Measurements from ENCODE around the gene SMARCD1.
"Not testable (repeated sequence)": the region's sequence is repeated elsewhere in the genome, so short reads cannot be mapped to it uniquely, and the experiment has no call there.

SMARCD1 gene

DNA sequence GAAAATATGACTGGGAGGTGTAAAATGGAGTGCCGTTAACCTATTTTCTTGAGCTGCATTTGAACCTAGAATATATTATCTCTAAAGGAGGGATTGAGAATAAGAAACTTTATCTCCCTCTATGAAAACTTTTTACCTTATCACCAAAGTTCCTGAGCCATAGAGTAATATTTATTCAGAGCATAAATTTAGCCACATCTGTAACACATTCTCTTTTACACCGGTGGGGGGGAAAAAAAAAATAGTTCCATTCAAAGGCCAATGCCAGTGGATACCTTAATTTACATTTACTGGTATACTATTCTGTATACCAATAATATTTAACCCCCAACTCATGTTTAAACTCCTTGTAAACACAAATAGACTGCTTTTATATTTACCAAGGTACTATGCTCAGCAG is 60.3 kb downstream of the SMARCD1 start:
- no peak overlapping the region for H3K4me3 ChIP-seq (ENCODE audit: low read length)
- no peak for TF ChIP-seq ZNF274 (IDR thresholded peaks at IDR 0.05; ENCODE audit: low read depth, low read length)

DNA sequence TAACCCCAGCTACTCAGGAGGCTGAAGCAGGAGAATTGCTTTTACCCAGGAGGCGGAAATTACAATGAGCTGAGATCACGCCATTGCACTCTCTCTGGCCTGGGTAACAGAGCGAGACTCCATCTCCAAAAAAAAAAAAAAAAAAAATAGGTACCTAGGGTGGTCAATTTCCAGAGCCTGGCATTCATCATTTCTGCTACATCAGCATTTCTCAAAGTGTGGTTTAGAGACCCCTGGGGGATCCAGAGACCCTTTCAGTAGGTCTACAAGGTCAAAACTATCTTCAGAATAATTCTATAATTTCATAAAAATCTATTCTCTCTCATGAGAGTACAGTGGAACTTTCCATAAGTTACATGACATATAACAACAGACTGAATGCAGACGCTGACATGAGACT is 62.1 kb downstream of the SMARCD1 start:
- H3K4me3 ChIP-seq (ENCODE audit: low read length), result no peak overlapping the region
- no peak for TF ChIP-seq ZNF274 (IDR thresholded peaks at IDR 0.05; ENCODE audit: low read depth, low read length)

DNA sequence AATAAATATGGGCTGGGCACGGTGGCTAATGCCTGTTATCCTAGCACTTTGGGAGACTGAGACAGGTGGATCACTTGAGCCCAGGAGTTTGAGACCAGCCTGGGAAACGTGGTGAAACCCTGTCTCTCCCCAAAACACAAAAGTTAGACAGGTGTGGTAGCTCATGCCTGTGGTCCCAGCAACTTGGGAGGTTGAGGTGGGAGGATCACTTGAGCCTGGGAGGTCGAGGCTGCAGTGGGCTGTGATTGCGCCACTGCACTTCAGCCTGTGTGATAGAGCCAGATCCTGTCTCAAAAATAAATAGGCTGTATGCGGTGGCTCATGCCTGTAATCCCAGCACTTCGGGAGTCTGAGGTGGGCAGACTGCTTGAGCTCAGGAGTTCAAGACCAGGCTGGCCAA is 62.9 kb downstream of the SMARCD1 start:
- H3K4me3 ChIP-seq (ENCODE audit: low read length), result not testable (repeated sequence)

DNA sequence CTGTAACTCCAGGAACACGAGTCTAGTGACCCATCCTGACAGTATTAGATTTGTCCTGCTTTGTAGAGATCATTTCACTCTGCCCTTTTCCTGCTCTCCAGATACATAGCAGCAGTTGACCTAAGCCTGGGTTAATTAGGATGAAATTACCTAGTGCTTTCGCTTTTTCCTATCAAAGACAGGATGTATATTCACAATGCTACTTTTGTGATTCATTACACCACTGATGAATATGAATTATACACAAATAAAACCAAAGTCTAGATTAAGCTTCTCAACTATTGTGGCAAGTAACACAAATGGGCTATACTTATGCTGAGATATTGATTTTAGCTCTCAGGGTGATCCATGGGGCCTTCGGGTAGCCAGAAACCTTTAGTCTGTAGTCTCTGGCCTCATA is 64.2 kb downstream of the SMARCD1 start:
- H3K4me3 ChIP-seq (ENCODE audit: low read length), result no peak overlapping the region
- no peak for TF ChIP-seq ZNF274 (IDR thresholded peaks at IDR 0.05; ENCODE audit: low read depth, low read length)
